RWPE2 (cell line): ENCODE data around the gene MED22.
"Not testable (repeated sequence)": the region's sequence is repeated elsewhere in the genome, so short reads cannot be mapped to it uniquely, and the experiment has no call there.

Source experiments
- ATAC-seq: fragments of 200-7000 bp; cut with Tn5 transposase; 3 replicates; pipeline ENCODE4 v1.9.1; 2021; ENCODE audit warnings: low read depth
- DNase-seq: peaks from one replicate; pipeline ENCODE4 v3.0.0-alpha.2; 2020; ENCODE audit warnings: low spot score
- H3K27ac ChIP-seq: fragments of 450-650 bp; 2 replicates; pipeline ENCODE4 v1.5.1; 2017; ENCODE audit warnings: mild to moderate bottlenecking; ENCODE audit not compliant: poor library complexity, severe bottlenecking
- H3K27me3 ChIP-seq: fragments of 250-450 bp; sonication (Bioruptor Pico); 2 replicates; pipeline ENCODE4 v1.5.1; 2021; ENCODE audit warnings: mild to moderate bottlenecking, moderate library complexity; ENCODE audit not compliant: insufficient read depth, poor library complexity, severe bottlenecking
- H3K36me3 ChIP-seq: fragments of 250-450 bp; sonication (Bioruptor Pico); 2 replicates; pipeline ENCODE4 v1.5.1; 2020; ENCODE audit warnings: low read depth, mild to moderate bottlenecking, moderate library complexity
- H3K4me1 ChIP-seq: fragments of 250-450 bp; sonication (Bioruptor Pico); 2 replicates; pipeline ENCODE4 v1.5.1; 2021; ENCODE audit warnings: mild to moderate bottlenecking, moderate library complexity; ENCODE audit not compliant: insufficient read depth, poor library complexity, severe bottlenecking
- H3K4me3 ChIP-seq: fragments of 250-450 bp; sonication (Bioruptor Pico); 2 replicates; pipeline ENCODE4 v1.5.1; 2021; ENCODE audit warnings: mild to moderate bottlenecking, moderate library complexity; ENCODE audit not compliant: severe bottlenecking
- H3K9me3 ChIP-seq: fragments of 250-450 bp; sonication (Bioruptor Pico); 2 replicates; pipeline ENCODE4 v1.5.1; 2021; ENCODE audit warnings: mild to moderate bottlenecking, moderate library complexity; ENCODE audit not compliant: severe bottlenecking
- TF ChIP-seq, protein P1 (sequence below): fragments of 450-650 bp; IDR thresholded peaks from one replicate; pipeline ENCODE4 v1.5.1; 2017; ENCODE audit warnings: mild to moderate bottlenecking, moderate library complexity; ENCODE audit not compliant: poor library complexity, severe bottlenecking

The MED22 gene

DNA sequence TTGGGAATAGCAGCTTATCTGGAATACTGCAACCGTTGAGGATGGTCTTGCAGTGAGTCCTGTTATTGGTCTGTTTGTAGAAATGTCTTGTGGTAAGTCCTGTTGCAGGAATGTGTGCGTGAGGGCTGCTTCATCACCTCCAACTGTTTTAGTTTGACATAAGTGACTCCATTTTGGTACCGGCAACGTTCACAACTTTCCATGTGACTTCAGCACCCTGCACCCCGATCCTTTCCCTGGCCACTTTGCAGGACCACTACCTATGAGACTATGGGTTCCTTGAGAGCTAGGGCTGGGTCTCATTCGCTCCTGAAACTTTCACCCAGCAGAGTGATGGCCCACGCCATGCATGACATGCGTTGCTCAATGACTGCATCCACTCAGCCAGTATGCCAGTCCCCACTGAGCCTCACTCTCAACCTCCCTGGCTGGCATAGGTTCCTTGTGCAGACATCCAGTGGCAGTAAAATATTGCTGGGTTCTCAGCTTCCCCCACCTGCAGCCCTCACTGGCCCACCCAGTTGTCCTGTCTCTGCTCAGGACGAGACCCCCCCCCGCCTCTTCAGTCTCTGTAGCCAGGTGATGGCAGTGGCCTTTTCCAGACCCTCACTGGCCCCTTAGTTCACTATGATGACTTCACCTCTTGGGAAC, 20.0 kb downstream of the MED22 start:
- ATAC-seq (no peak; the same call in 2 of the 3 replicates), DNase-seq (no peak)

DNA sequence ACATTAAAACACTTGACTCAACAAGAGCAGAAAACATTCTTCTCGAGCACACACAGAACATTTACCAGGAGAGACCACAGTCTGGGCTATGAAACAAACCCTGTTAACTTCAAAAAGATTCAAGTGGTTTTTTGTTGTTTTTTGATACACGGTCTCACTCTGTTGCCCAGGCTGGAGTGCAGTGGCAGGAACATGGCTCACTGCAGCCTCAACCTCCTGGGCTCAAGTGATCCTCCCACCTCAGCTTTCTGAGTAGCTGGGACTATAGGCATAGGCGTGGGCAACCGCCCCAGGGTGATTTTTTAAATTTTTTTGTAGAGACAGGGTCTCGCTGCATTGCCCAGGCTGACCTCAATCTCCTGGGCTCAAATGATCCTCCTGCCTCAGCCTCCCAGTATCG, 20.9 kb downstream of the MED22 start:
- peaks cover 14% of the 10 kb centered on the region for H3K36me3 ChIP-seq
- not testable (repeated sequence) for H3K9me3 ChIP-seq, H3K27ac ChIP-seq, ATAC-seq, H3K4me1 ChIP-seq, H3K27me3 ChIP-seq, DNase-seq, H3K4me3 ChIP-seq

More for the DNA sequence above, 20.0 kb downstream of the MED22 start:
- Histone ChIP-seq H3K4me1 (no peaks in the 10 kb centered on the region), H3K27me3 (no peaks in the 10 kb centered on the region), H3K4me3 (no peak overlapping the region), H3K9me3 (no peaks in the 10 kb centered on the region), H3K27ac (no peak overlapping the region), H3K36me3 (peaks cover 23% of the 10 kb centered on the region)
- TF ChIP-seq, protein P1, sequence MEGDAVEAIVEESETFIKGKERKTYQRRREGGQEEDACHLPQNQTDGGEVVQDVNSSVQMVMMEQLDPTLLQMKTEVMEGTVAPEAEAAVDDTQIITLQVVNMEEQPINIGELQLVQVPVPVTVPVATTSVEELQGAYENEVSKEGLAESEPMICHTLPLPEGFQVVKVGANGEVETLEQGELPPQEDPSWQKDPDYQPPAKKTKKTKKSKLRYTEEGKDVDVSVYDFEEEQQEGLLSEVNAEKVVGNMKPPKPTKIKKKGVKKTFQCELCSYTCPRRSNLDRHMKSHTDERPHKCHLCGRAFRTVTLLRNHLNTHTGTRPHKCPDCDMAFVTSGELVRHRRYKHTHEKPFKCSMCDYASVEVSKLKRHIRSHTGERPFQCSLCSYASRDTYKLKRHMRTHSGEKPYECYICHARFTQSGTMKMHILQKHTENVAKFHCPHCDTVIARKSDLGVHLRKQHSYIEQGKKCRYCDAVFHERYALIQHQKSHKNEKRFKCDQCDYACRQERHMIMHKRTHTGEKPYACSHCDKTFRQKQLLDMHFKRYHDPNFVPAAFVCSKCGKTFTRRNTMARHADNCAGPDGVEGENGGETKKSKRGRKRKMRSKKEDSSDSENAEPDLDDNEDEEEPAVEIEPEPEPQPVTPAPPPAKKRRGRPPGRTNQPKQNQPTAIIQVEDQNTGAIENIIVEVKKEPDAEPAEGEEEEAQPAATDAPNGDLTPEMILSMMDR: no peak

DNA sequence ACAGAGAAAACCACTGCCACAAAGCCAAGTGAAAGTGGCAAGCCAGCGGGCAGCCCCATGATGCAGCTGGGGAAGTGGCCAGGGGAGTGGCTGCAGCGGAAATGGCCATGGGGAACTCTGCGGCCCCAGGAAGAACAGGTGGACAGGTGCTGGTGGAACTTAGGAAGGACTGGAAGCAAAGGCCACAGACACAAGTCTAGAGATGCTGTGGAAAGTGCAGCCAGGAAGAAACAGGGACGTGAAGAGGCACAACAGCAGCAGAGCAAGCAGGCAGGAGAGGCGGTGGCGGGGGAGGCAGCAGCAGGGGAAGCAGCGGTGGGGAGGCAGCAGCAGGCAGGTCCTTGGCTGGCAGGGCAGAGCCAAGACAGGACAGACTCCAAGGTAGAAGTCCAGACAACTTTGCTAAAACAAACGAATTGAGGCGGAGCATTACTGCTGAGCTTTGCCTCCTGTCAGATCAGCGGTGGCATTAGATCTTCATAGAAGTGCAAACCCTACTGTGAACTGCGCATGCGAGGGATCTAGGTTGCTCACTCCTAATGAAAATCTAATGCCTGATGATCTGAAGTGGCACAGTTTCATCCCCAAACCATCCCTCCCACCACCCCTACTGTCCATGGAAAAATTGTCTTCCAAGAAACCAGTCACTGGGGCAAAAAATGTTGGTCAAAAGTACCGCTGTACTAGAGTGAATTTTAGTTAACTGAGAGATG, 23.8 kb downstream of the MED22 start:
- no peak overlapping the region for H3K4me3 ChIP-seq
- no peak overlapping the region for H3K27ac ChIP-seq
- no peaks in the 10 kb centered on the region for H3K27me3 ChIP-seq
- TF ChIP-seq, protein P1: no peak
- ATAC-seq (no peak), DNase-seq (no peak)
- no peaks in the 10 kb centered on the region for H3K9me3 ChIP-seq
- no peaks in the 10 kb centered on the region for H3K36me3 ChIP-seq
- H3K4me1 ChIP-seq: no peaks in the 10 kb centered on the region

DNA sequence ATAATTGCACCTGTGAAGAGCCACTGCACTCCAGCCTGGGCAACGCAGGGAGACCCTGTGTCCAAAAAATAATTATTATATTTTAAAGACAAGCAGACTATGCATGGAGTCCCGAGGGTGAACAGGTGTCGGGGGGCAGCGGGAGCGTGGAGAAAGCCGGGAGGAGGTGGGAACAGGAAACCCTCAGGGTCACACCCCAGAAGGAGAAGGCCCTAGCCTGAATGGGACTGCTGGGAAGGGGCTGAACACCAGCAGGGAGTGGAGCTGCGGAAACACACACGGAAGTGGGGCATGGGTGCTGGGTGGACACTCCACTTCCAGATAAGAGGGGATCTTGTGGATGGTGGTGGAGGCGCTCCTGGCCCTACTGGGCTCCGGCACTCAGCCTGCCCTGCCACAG, 24.7 kb downstream of the MED22 start:
- Histone ChIP-seq H3K36me3 (no peaks in the 10 kb centered on the region), H3K4me3 (no peak overlapping the region), H3K4me1 (no peaks in the 10 kb centered on the region), H3K27me3 (no peaks in the 10 kb centered on the region), H3K27ac (no peak overlapping the region), H3K9me3 (no peaks in the 10 kb centered on the region)
- ATAC-seq: no peak
- TF ChIP-seq, protein P1: no peak
- DNase-seq: no peak

DNA sequence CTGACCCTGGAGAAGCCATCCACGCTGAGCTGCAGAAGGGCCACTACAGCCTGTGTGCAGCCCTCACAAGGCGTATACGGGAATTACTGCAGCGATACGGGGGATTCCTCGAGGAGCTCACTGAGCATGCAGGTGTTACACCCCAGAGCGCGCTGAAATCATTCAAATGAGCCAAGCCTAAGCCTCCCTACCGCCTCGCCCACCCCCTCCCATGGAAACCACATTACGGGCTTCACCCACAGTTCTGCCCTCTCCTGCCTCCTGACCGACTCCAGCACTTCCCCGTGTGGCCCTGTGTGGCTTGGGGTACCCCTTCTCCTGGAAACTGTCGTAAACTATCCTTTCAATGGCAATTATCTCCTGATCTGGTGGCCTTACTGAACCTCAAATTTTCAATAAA, 25.2 kb downstream of the MED22 start:
- no peaks in the 10 kb centered on the region for H3K27me3 ChIP-seq
- H3K4me3 ChIP-seq: no peak overlapping the region
- no peaks in the 10 kb centered on the region for H3K36me3 ChIP-seq
- TF ChIP-seq, protein P1: no peak
- H3K4me1 ChIP-seq: no peaks in the 10 kb centered on the region
- ATAC-seq (no peak), DNase-seq (no peak)
- no peak overlapping the region for H3K27ac ChIP-seq
- no peaks in the 10 kb centered on the region for H3K9me3 ChIP-seq
